ENCODE results near the gene RXRB.
A peak's percentile ranks its signal among the peaks of the same experiment; 100 is the strongest.

RXRB gene

DNA sequence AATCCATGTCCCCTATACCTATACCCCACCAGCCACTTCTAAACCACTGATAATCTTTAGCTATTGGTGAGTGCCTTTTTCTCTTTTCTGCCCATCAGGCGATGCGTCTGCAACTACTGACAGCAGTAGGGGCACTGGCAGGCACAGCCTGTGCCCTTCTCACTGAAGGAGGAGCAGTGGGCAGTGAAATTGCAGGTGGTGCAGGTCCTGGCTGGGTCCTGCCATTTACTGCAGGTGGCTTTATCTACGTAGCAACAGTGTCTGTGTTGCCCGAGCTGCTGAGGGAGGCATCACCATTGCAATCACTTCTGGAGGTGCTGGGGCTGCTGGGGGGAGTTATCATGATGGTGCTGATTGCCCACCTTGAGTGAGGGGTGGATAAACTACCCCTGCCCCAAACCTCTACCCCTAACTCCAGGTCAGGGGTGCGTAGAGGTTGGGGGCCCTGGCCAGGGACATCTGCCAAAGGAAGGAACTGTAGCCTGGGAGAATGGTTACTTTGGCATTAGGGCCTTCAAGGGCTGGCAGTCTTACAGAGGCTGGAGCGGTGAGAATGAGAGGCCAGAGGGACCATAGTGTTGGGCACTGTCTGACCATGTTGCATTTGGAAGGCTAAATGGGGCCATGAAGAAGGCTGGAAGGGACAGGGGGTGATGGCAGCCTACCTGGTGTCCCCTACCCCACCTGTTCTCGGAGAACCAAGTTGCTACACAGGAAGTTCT, 3.1 kb upstream of the RXRB start:
- TF ChIP-seq, protein P1, sequence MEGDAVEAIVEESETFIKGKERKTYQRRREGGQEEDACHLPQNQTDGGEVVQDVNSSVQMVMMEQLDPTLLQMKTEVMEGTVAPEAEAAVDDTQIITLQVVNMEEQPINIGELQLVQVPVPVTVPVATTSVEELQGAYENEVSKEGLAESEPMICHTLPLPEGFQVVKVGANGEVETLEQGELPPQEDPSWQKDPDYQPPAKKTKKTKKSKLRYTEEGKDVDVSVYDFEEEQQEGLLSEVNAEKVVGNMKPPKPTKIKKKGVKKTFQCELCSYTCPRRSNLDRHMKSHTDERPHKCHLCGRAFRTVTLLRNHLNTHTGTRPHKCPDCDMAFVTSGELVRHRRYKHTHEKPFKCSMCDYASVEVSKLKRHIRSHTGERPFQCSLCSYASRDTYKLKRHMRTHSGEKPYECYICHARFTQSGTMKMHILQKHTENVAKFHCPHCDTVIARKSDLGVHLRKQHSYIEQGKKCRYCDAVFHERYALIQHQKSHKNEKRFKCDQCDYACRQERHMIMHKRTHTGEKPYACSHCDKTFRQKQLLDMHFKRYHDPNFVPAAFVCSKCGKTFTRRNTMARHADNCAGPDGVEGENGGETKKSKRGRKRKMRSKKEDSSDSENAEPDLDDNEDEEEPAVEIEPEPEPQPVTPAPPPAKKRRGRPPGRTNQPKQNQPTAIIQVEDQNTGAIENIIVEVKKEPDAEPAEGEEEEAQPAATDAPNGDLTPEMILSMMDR (conservative IDR thresholded peaks at IDR 0.05; ENCODE audit: control insufficient read depth, insufficient read depth, low read depth, low read length), result no peak
- no peak overlapping the region for H3K4me3 ChIP-seq (ENCODE audit: control insufficient read depth, low read depth, low read length)
- no peak for DNase-seq (ENCODE audit: low read depth)

DNA sequence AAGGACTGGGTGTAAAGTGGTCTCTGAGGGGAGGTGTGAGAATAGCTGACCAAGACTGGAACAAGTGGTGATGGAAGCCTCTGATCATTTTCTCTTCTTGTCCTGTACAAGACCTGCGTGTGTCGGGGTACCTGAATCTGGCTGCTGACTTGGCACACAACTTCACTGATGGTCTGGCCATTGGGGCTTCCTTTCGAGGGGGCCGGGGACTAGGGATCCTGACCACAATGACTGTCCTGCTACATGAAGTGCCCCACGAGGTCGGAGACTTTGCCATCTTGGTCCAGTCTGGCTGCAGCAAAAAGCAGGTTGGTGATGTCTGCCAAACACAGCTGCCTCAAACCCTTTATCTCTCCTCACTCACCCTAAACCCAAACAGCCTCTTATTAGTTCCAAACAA, 2.3 kb upstream of the RXRB start:
- TF ChIP-seq, protein P1 (conservative IDR thresholded peaks at IDR 0.05; ENCODE audit: control insufficient read depth, insufficient read depth, low read depth, low read length), result no peak
- no peak overlapping the region for H3K4me3 ChIP-seq (ENCODE audit: control insufficient read depth, low read depth, low read length)
- DNase-seq (ENCODE audit: low read depth), result no peak

DNA sequence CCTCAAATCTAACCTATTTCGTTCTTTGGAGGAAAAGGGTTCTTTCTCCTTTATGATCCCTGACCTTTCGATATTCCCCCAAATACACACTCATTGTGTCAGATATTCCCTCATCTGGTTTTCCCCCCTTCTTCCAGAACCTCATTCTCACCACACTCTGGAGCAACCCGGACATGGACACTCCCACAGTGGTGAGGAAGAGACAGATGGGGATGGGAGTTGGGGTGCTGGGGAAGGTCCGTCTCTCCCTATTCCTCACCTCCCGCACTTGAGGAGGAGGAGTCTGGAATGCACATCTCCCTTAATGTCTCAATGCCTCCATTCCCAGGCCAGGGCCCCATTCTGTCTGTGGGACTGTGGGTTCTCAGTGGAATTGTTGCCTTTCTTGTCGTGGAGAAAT, 1.5 kb upstream of the RXRB start:
- TF ChIP-seq, protein P1 (conservative IDR thresholded peaks at IDR 0.05; ENCODE audit: control insufficient read depth, insufficient read depth, low read depth, low read length), result no peak
- H3K4me3 ChIP-seq (ENCODE audit: control insufficient read depth, low read depth, low read length), result peak overlapping the region; percentile 99
- DNase-seq (ENCODE audit: low read depth), result no peak

DNA sequence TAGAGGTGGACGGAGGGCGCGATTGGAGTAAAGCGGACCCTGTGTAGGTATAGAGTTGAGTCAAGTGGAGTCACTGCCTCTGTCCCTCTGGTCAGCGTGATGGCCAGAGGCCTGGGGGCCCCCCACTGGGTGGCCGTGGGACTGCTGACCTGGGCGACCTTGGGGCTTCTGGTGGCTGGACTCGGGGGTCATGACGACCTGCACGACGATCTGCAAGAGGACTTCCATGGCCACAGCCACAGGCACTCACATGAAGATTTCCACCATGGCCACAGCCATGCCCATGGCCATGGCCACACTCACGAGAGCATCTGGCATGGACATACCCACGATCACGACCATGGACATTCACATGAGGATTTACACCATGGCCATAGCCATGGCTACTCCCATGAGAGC, 681 bp upstream of the RXRB start:
- DNase-seq (ENCODE audit: low read depth), result no peak

DNA sequence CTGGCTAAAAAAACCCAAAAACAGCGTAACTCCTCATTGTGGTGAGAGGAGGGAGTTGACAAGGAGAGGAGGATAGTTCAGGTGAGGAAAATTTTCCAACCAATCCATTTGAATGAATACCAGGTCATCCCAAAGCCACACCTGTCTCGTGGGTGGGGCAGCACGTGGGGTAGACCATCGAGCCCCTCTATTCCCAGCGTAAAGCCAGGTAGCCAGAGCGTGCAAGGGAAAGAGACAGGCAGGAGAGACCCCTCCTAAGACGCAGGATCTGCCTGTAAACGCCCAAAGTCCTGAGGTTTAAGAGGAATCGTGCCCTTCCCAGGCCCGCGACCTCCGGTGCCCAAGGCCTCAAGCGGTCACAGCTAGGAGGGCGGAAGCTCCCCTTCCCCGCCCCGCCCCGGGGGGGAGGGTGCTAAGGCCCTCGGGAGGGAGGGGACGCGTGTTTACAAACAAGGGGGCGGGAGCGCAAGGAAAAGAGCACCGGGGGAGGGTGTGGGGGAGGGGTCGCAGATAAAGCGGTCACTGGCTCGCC, 712 bp downstream of the RXRB start:
- DNase-seq (ENCODE audit: low read depth), result peak; percentile 55
- H3K4me3 ChIP-seq (ENCODE audit: control insufficient read depth, low read depth, low read length), result peak overlapping the region; percentile 99
- TF ChIP-seq, protein P1 (conservative IDR thresholded peaks at IDR 0.05; ENCODE audit: control insufficient read depth, insufficient read depth, low read depth, low read length), result no peak

More for the DNA sequence above, 681 bp upstream of the RXRB start:
- TF ChIP-seq, protein P1 (conservative IDR thresholded peaks at IDR 0.05; ENCODE audit: control insufficient read depth, insufficient read depth, low read depth, low read length), result no peak
- H3K4me3 ChIP-seq (ENCODE audit: control insufficient read depth, low read depth, low read length), result peak overlapping the region; percentile 99

DNA sequence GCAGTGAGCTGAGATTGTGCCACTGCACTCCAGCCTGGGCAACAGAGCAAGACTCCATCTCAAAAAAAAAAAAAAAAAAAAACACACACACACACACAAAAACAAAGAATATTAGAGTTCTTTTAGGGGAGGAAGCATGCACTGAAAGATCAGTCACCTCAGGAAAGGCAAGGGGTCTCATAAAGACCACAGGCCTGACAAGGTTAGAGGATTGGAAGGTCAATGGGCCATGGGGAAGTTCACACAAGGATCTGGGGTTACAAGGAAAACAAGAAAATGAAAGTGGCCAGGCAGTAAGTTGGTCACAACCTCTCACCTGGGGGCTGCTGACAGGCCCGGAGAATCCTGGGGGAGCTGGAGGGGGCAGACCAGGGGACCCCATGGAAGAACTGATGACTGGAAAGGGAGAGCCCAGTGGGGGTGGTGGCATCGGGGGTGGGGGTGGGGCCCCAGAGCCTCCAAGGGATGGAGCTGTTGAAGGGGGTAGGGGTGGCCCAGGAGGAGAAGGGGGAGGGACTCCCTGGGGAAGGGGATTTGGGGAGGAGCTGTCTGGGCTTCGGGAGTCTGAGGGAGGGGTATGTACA, 1.5 kb downstream of the RXRB start:
- H3K4me3 ChIP-seq (ENCODE audit: control insufficient read depth, low read depth, low read length), result peak overlapping the region; percentile 99
- DNase-seq (ENCODE audit: low read depth), result no peak
- TF ChIP-seq, protein P1 (conservative IDR thresholded peaks at IDR 0.05; ENCODE audit: control insufficient read depth, insufficient read depth, low read depth, low read length), result no peak
